ENCODE measurements around the gene PRIMA1. TPM values are rescaled to one million over a fixed set of nuclear protein-coding genes. Genes with fewer than 3 reads are reported as not detected.

PRIMA1 gene
- total RNA-seq, 6 experiments from 2014 or later, result 0.31 to 0.95 (median 0.43) TPM; not detected in 2

DNA sequence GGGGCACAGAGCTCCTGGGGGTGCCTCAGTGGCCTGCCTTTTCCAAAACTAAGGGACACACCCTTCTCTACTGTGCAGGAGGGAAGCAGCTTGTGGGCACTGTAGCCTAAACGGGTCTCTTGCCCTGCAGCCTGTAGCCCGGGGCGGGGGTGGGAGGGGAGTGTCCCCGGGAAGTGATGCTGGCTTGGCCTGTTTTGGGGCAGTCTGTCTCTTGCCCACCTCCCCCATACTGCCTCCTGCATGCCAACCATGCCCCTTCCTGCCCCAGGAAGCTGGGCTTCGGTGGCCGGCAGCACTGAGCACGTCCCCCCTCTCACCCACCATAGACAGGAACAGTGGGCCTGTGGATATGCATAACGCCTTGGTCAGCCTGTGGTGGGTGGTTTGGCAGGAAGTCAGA is 43.4 kb downstream of the PRIMA1 start:
- intact Hi-C loops (cut with DNase I), result no loop called here
- Histone ChIP-seq H3K4me1 (no peaks in the 10 kb centered on the region), H3K4me3 (no peak overlapping the region), H3K36me3 (no peaks in the 10 kb centered on the region), H3K9me3 (no peaks in the 10 kb centered on the region), H3K27me3 (no peaks in the 10 kb centered on the region), H3K27ac (no peak overlapping the region)
- DNase-seq (no peak), ATAC-seq (no peak)
- no peak for TF ChIP-seq POLR2A (IDR thresholded peaks at IDR 0.05)
- TF ChIP-seq, protein P1, sequence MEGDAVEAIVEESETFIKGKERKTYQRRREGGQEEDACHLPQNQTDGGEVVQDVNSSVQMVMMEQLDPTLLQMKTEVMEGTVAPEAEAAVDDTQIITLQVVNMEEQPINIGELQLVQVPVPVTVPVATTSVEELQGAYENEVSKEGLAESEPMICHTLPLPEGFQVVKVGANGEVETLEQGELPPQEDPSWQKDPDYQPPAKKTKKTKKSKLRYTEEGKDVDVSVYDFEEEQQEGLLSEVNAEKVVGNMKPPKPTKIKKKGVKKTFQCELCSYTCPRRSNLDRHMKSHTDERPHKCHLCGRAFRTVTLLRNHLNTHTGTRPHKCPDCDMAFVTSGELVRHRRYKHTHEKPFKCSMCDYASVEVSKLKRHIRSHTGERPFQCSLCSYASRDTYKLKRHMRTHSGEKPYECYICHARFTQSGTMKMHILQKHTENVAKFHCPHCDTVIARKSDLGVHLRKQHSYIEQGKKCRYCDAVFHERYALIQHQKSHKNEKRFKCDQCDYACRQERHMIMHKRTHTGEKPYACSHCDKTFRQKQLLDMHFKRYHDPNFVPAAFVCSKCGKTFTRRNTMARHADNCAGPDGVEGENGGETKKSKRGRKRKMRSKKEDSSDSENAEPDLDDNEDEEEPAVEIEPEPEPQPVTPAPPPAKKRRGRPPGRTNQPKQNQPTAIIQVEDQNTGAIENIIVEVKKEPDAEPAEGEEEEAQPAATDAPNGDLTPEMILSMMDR (IDR thresholded peaks at IDR 0.05), result no peak
- 0% methylated on average over 2 of the region's 8 CpGs for WGBS (ENCODE audit: insufficient coverage, low coverage, low lambda C conversion rate, missing lambda C conversion rate)

- ATAC-seq (no peak), DNase-seq (no peak)
- no peaks in the 10 kb centered on the region for H3K27me3 ChIP-seq
- no peaks in the 10 kb centered on the region for H3K4me1 ChIP-seq
- TF ChIP-seq POLR2A (IDR thresholded peaks at IDR 0.05), result no peak
- TF ChIP-seq, protein P1 (IDR thresholded peaks at IDR 0.05), result no peak
- no peak overlapping the region for H3K4me3 ChIP-seq
- 83% methylated on average over 4 of the region's 14 CpGs for WGBS (ENCODE audit: insufficient coverage, low coverage, low lambda C conversion rate, missing lambda C conversion rate)
- no peaks in the 10 kb centered on the region for H3K9me3 ChIP-seq
- H3K27ac ChIP-seq, result no peak overlapping the region
- no peaks in the 10 kb centered on the region for H3K36me3 ChIP-seq
- intact Hi-C loops (cut with DNase I), result no loop called here
Measured at GRCh38 chr14:93744176-93744575, 44.1 kb downstream of the PRIMA1 start.

- no peak overlapping the region for H3K27ac ChIP-seq
- no peak for ATAC-seq
- 60% methylated on average over 7 of the region's 26 CpGs for WGBS (ENCODE audit: insufficient coverage, low coverage, low lambda C conversion rate, missing lambda C conversion rate)
Measured at GRCh38 chr14:93743270-93744060, 44.8 kb downstream of the PRIMA1 start.

DNA sequence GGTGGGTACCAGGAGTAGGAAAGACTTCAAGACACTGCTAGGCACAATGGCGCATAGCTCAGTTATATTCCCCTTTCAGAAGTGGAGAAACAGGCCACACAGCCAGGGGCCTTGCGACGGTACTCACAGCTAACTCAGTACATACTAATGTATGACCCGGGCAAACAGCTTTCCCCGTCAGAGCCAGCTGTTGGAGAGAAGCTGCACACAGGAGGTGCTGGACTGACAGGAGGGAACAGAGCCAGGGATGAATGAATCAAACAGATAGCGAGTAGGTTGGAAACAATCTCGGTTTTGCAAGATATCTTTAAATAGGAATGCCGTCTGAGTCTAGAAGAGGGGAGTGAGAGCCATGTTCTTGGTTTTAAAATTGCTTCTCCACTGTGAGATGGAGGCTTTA is 45.5 kb downstream of the PRIMA1 start:
- no peaks in the 10 kb centered on the region for H3K9me3 ChIP-seq
- no peak for ATAC-seq
- H3K4me1 ChIP-seq, result no peaks in the 10 kb centered on the region
- H3K27ac ChIP-seq, result no peak overlapping the region
- no peaks in the 10 kb centered on the region for H3K27me3 ChIP-seq
- 42% methylated on average over 5 of the region's 8 CpGs for WGBS (ENCODE audit: insufficient coverage, low coverage, low lambda C conversion rate, missing lambda C conversion rate)
- no peaks in the 10 kb centered on the region for H3K36me3 ChIP-seq
- TF ChIP-seq, protein P1 (IDR thresholded peaks at IDR 0.05), result no peak
- TF ChIP-seq POLR2A (IDR thresholded peaks at IDR 0.05), result no peak
- intact Hi-C loops (cut with DNase I), result no loop called here
- H3K4me3 ChIP-seq, result no peak overlapping the region
- no peak for DNase-seq

More at GRCh38 chr14:93743270-93744060, 44.8 kb downstream of the PRIMA1 start:
- Histone ChIP-seq H3K36me3 (no peaks in the 10 kb centered on the region), H3K9me3 (no peaks in the 10 kb centered on the region), H3K4me1 (no peaks in the 10 kb centered on the region), H3K4me3 (no peak overlapping the region), H3K27me3 (no peaks in the 10 kb centered on the region)
- intact Hi-C loops (cut with DNase I), result no loop called here
- TF ChIP-seq, protein P1 (IDR thresholded peaks at IDR 0.05), result no peak
- TF ChIP-seq POLR2A (IDR thresholded peaks at IDR 0.05), result no peak
- no peak for DNase-seq
